IPS-18c (cell line): Measurements from ENCODE around the gene GID8.
"Not testable (repeated sequence)": the region's sequence is repeated elsewhere in the genome, so short reads cannot be mapped to it uniquely, and the experiment has no call there.

Source experiments
- H3K4me3 ChIP-seq: 2 replicates; pipeline ENCODE4 v1.7.0; 2013; ENCODE audit warnings: low read depth, mild to moderate bottlenecking, low read length, moderate library complexity; ENCODE audit not compliant: insufficient read depth
- H3K9me3 ChIP-seq: one replicate; pipeline ENCODE4 v1.6.1; 2013; ENCODE audit warnings: mild to moderate bottlenecking, low read length, moderate library complexity; ENCODE audit not compliant: control insufficient read depth, insufficient read depth

Gene GID8

DNA sequence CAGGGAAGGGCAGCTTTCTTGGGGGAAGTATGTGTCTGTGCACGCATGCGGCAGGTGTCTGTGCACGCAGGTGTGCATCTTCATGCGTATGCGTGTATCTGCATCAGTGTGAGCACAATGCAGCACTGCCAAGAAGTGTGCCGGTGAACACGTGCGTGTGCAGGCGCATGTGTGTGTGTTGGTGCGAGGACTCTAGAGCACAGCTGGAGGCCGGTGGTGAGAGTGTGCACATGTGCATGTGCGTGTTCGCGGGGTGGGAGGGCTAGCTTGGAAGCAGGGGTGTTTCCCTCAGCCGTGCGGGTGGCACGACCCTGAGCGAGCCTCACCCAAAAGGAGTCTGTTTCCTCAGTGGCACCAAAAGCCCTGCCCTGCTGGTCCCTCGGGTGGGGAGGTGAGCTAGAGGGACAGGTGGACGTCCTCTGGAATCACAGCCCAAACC, 22.1 kb downstream of the GID8 start:
- no peak overlapping the region for H3K4me3 ChIP-seq
- no peaks in the 10 kb centered on the region for H3K9me3 ChIP-seq

- not testable (repeated sequence) for H3K9me3 ChIP-seq, H3K4me3 ChIP-seq
Measured at GRCh38 chr20:62960446-62961309, 22.7 kb downstream of the GID8 start.

DNA sequence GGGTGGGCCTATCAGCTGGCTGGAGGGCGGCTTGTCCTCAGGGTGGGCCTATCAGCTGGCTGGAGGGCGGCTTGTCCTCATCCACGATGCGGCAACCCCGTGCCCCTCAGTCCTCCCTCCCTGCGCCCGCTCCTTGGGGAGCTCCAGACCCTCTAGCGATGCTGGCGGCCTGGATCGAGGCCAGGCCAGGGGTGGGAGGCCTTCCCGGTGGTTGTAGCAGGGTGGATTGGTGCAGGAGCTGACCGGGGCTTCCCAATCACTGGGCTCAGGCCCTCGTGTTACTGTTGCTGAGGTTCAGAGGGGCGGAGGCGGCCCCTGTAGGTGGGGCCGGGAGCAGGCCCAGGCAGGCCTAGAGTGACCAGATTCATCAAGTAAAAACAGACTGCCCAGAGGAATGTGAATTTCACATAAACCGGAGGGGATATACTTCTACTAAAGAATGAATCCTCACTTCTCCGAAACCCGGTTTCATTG, 23.4 kb downstream of the GID8 start:
- H3K9me3 ChIP-seq, result no peaks in the 10 kb centered on the region
- H3K4me3 ChIP-seq, result no peak overlapping the region

DNA sequence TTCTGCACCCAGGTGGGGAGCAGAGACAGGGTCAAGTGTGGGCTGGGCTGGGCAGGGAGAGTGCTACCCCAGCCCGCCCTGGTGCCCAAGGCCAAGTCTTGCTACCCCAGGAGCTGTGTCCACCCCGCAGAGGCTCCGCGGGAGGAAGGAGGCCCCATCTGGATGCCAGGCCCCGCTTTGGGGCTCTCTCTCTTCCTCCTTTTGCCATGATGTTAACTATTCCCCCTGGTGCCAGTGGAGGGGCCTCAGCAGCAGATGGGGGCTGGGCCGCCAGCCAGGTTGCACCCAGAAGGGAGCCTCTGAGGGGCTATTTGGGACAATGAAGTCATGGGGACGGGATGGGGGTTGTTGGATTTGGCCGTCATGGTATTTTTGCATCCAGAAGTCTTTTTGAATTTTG, 23.9 kb downstream of the GID8 start:
- Histone ChIP-seq H3K9me3 (no peaks in the 10 kb centered on the region), H3K4me3 (no peak overlapping the region)

- Histone ChIP-seq H3K9me3 (no peaks in the 10 kb centered on the region), H3K4me3 (no peak overlapping the region)
Measured at GRCh38 chr20:62962221-62962879, 24.4 kb downstream of the GID8 start.

DNA sequence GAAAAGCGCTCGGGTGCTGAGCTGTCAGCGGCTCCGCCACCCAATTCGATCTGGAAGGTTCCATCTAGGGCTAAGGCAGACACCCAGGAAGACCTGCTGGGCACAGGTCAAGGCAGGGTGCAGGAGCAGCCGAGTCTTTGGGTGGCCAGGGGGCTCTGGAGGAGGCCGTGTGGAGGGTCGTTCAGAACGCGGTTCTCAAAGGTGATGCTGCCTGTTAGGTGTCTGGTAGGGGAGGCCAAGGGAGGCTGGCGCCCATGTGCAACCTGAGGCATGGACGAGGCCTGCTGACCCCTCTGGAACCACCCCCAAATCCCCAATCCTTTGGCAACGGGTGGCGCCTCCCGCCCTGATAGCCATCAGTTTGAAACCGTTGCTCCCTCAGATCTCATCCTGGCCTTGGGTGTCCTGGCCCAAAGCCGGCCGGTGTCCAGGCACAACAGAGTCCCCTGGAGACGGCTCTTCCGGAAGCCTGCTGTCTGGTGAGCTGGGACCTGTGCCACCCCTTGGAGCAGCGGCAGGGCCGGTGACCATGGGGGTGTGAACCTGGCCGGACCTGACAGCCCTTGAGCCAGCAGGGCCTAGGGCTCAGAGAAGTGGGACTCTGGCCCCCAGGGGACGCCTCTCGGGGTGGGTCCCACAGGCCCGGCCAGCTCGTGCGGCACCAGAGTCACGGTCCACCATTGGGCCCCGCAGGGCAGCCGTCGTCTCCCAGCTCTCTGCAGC, 25.1 kb downstream of the GID8 start:
- no peak overlapping the region for H3K4me3 ChIP-seq

DNA sequence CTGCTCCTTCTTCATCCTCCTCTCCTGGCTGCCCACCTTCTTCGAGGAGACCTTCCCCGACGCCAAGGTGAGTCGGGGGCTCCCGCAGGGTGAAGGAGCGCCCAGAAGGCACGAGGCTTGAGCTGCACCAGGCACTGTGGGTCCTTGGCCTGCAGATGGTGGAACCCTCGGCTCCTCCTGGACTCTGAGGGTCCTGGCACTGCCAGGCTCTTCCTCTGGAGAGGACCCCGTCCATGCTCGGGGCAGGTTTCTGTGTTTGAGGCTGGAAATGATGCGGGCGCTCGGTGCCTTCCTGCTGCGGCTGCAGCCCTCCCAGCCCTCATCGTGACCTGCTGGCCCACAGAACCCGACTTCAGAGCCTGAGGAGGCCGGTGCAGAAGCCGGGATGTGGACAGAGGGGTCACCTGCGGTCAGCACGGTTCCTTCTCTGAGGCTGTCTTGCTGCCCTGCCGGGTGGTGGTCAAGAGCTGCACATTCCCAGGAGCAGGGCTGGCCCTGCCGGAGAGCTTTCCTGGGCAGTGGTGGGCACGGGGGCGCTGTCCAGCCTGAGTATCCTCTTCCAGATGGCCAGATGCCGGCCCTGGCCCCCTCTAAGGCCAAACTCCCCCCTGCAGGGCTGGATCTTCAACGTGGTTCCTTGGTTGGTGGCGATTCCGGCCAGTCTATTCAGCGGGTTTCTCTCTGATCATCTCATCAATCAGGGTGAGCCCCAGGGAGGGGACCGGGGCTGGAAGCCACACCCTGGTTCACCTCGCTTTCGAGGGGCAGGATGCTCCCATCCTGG, 25.9 kb downstream of the GID8 start:
- H3K9me3 ChIP-seq, result no peaks in the 10 kb centered on the region
- H3K4me3 ChIP-seq, result no peak overlapping the region

More for the DNA sequence above, 25.1 kb downstream of the GID8 start:
- H3K9me3 ChIP-seq, result no peaks in the 10 kb centered on the region

GRCh38 chr20:62964700-62965099, 26.8 kb downstream of the GID8 start:
- no peaks in the 10 kb centered on the region for H3K9me3 ChIP-seq
- no peak overlapping the region for H3K4me3 ChIP-seq

- Histone ChIP-seq H3K4me3 (no peak overlapping the region), H3K9me3 (no peaks in the 10 kb centered on the region)
Measured at GRCh38 chr20:62965363-62965771, 27.4 kb downstream of the GID8 start.

GRCh38 chr20:62966212-62967148, 28.5 kb downstream of the GID8 start:
- Histone ChIP-seq H3K4me3 (no peak overlapping the region), H3K9me3 (no peaks in the 10 kb centered on the region)

- Histone ChIP-seq H3K4me3 (no peak overlapping the region), H3K9me3 (no peaks in the 10 kb centered on the region)
Measured at GRCh38 chr20:62967149-62967501, 29.2 kb downstream of the GID8 start.

DNA sequence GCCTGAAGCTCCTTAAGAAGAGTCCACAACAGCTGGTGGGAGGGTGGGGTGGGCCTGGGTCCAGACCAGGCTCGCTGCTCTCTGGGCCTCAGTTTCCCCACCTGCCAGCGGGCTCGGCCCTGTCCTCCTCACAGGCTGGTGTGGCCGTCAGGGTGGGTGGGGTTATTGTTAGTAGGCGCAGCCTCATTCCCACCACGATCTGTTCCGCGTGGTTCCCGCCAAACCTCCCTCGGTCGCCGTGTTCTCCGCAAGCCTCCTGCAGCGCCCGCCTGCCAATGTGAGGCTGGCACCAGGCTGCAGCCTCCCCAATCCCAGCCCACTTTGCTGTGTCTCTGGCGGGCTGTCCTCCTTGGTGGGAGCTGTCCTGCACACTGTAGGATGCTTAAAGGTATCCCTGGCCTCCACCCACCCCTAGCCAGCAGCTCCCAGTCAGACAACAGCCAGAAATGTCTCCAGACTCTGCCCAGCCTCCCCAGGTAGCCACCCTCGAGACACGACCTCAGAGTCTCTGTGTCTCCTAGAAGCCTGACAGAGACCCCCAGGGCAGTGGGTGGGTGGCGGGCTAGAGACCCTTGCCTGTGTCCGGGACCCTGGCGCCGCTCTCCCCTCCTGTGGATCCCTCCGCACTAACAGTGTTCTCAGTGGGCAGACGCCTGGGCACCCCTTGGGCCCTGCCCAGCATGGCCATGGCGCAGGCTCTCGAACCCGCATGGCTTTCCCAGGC, 29.8 kb downstream of the GID8 start:
- no peak overlapping the region for H3K4me3 ChIP-seq

GRCh38 chr20:62968378-62969178, 30.6 kb downstream of the GID8 start:
- Histone ChIP-seq H3K4me3 (no peak overlapping the region), H3K9me3 (no peaks in the 10 kb centered on the region)

More for the DNA sequence above, 29.8 kb downstream of the GID8 start:
- no peaks in the 10 kb centered on the region for H3K9me3 ChIP-seq

DNA sequence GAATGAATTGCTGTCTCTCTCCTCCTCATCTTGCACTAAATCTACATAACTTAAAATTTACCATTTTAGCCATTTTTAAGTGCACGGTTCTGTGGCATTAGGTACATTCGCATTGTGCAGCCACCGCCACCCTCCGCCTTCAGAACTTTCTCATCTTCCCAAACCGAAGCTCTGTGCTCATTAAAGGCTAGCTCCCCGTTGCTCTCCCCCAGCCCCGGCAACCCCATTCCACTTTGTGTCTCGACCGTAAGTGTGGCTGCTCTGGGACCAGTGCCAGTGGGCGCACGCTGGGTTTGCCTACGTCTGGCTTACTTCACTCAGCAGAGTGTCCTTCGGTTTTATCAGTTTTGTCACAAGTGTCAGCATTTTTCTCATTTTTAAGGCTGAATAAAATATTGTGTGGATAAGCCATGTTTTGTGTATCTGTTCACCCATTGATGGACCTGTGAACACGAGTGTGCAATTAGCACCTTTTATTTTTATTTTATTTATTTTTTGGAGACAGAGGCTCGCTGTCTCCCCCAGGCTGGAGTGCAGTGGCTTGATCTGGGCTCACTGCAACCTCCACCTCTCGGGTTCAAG, 31.3 kb downstream of the GID8 start:
- Histone ChIP-seq H3K9me3 (no peaks in the 10 kb centered on the region), H3K4me3 (no peak overlapping the region)

DNA sequence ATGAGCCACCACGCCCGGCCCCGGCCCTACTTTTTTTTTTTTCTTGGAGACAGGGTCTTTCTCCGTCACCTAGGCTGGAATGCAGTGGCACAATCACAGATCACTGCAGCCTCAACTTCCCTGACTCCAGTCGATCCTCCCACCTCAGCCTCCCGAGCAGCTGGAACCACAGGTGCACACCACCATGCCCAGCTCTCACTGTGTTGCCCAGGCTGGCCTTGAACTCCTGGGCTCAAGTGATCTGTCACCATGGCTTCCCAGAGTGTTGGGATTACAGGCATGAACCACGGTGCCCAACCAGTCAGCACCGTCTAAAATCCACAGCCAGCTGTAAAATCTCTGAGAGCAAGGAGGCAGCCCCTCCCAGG, 32.0 kb downstream of the GID8 start:
- no peaks in the 10 kb centered on the region for H3K9me3 ChIP-seq
- no peak overlapping the region for H3K4me3 ChIP-seq
